Calu3 (cell line): ENCODE measurements around the gene ZNF836. TPM values are rescaled to one million over a fixed set of nuclear protein-coding genes. Genes with fewer than 3 reads are reported as not detected.

Source experiments
- BruUV-seq: library from RNA; stranded (reverse); fragments of 400-500 nt; replicated peaks from 2 replicates; lab custom pipeline; 2021; lab: Mats Ljungman, UMichigan
- CTCF ChIA-PET: fragments of 300-600 bp; sonication (Branson Sonifier 250); formaldehyde crosslinking; loops from one replicate; lab custom pipeline; 2022; ENCODE audit warnings: antibody characterized with exemption; lab: Charles Lee
- DNase-seq: peaks from one replicate; pipeline ENCODE4 v3.0.0; 2022
- H3K27ac Mint-ChIP-seq: one replicate; pipeline ENCODE4 v1.8.0; 2022; ENCODE audit warnings: mixed read lengths; ENCODE audit not compliant: unreplicated experiment
- H3K27me3 Mint-ChIP-seq: one replicate; pipeline ENCODE4 v1.8.0; 2022; ENCODE audit warnings: mixed read lengths; ENCODE audit not compliant: unreplicated experiment
- H3K36me3 Mint-ChIP-seq: one replicate; pipeline ENCODE4 v1.8.0; 2022; ENCODE audit warnings: mild to moderate bottlenecking, moderate library complexity, mixed read lengths; ENCODE audit not compliant: insufficient read depth, unreplicated experiment
- H3K4me1 Mint-ChIP-seq: one replicate; pipeline ENCODE4 v1.8.0; 2022; ENCODE audit warnings: mild to moderate bottlenecking, low read depth, mixed read lengths; ENCODE audit not compliant: unreplicated experiment
- H3K4me3 Mint-ChIP-seq: one replicate; pipeline ENCODE4 v1.8.0; 2022; ENCODE audit warnings: mild to moderate bottlenecking, low read depth, moderate library complexity, mixed read lengths; ENCODE audit not compliant: unreplicated experiment
- H3K9me3 Mint-ChIP-seq: one replicate; pipeline ENCODE4 v1.8.0; 2022; ENCODE audit warnings: low read depth, mixed read lengths; ENCODE audit not compliant: unreplicated experiment
- CTCF ChIP-seq: fragments of 200-600 bp; IDR thresholded peaks from one replicate; pipeline ENCODE4 v1.8.0; 2022; ENCODE audit warnings: antibody characterized with exemption; ENCODE audit not compliant: unreplicated experiment
- intact Hi-C: fragments of 100-400 bp; cut with micrococcal nuclease; formaldehyde crosslinking; loops from one replicate; pipeline ENCODE4 v1.10.0; 2022; ENCODE audit not compliant: unreplicated experiment
- total RNA-seq: library from RNA; stranded (reverse); gene quantifications from 2 replicates; pipeline ENCODE4 v1.2.3, GENCODE V29; 2022

ZNF836 gene
- total RNA-seq, 1 experiment from 2014 or later = 11.3 TPM

DNA sequence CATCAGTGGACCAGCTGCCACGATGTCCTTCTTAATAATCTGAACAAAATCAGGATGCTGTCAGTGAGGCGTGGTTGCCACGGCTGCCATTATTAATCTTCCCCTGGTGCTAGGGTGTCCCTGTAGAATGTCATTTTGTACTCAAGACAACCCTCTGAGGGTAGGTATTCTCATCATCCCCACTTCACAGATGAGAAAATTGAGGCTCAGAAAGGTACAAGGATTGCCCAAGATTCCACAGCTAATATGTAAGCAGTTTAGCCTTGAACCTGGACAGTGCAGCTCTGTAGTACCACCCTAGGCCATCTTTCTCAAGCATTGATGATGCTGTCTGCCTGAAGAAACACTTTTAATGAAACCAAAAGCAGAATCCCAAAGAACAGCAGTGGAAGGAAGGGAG lies 26.5 kb upstream of the ZNF836 start:
- no peaks in the 10 kb centered on the region for H3K4me1 Mint-ChIP-seq
- no peak overlapping the region for H3K27ac Mint-ChIP-seq
- BruUV-seq = no TSS peak
- no peak overlapping the region for H3K4me3 Mint-ChIP-seq
- peaks cover 9% of the 10 kb centered on the region for H3K9me3 Mint-ChIP-seq
- CTCF ChIA-PET = interaction anchor here (1.1 kb wide), 1 partner anchor 9 kb away, joined by 5 read pairs; the partner anchor contains the start of gene PPP2R1A
- TF ChIP-seq CTCF = no peak
- no peaks in the 10 kb centered on the region for H3K27me3 Mint-ChIP-seq
- peaks cover 51% of the 10 kb centered on the region for H3K36me3 Mint-ChIP-seq
- no peak for DNase-seq
- intact Hi-C loops = no loop called here

- Mint-ChIP-seq H3K4me1 (peaks cover 10% of the 10 kb centered on the region), H3K9me3 (peaks cover 16% of the 10 kb centered on the region), H3K36me3 (peaks cover 55% of the 10 kb centered on the region), H3K4me3 (no peak overlapping the region), H3K27ac (no peak overlapping the region), H3K27me3 (no peaks in the 10 kb centered on the region)
- CTCF ChIA-PET = interaction anchor here (0.6 kb wide), 1 partner anchor 881 kb away, joined by 3 read pairs; no protein-coding TSS in a partner anchor
- BruUV-seq = no TSS peak
- no peak for DNase-seq
- intact Hi-C loops = no loop called here
- no peak for TF ChIP-seq CTCF
Measured at GRCh38 chr19:52196256-52196967, 25.0 kb upstream of the ZNF836 start.

- DNase-seq = no peak
- H3K36me3 Mint-ChIP-seq = peaks cover 71% of the 10 kb centered on the region
- no peaks in the 10 kb centered on the region for H3K27me3 Mint-ChIP-seq
- CTCF ChIA-PET = no interaction called here
- no TSS peak for BruUV-seq
- peak overlapping the region; percentile 100 for H3K27ac Mint-ChIP-seq
- peaks cover 14% of the 10 kb centered on the region for H3K9me3 Mint-ChIP-seq
- intact Hi-C loops = no loop called here
- H3K4me3 Mint-ChIP-seq = peak overlapping the region; percentile 97
- H3K4me1 Mint-ChIP-seq = peaks cover 23% of the 10 kb centered on the region
- no peak for TF ChIP-seq CTCF
Measured at GRCh38 chr19:52191951-52192350, 20.5 kb upstream of the ZNF836 start.

- H3K27me3 Mint-ChIP-seq = no peaks in the 10 kb centered on the region
- TF ChIP-seq CTCF = no peak
- TSS peak; percentile 47 for BruUV-seq
- peak overlapping the region; percentile 100 for H3K27ac Mint-ChIP-seq
- peaks cover 71% of the 10 kb centered on the region for H3K36me3 Mint-ChIP-seq
- H3K4me3 Mint-ChIP-seq = peak overlapping the region; percentile 97
- H3K4me1 Mint-ChIP-seq = peaks cover 23% of the 10 kb centered on the region
- DNase-seq = peak; percentile 36
- intact Hi-C loops = no loop called here
- CTCF ChIA-PET = no interaction called here
- peaks cover 14% of the 10 kb centered on the region for H3K9me3 Mint-ChIP-seq
Measured at GRCh38 chr19:52191389-52191788, 20.0 kb upstream of the ZNF836 start.
